ENCODE data around the gene FKBP8. TPM values are rescaled to one million over a fixed set of nuclear protein-coding genes. Genes with fewer than 3 reads are reported as not detected.
A peak's percentile ranks its signal among the peaks of the same experiment; 100 is the strongest.

FKBP8 gene
- total RNA-seq, 1 donor from 2014 or later: 246 TPM

DNA sequence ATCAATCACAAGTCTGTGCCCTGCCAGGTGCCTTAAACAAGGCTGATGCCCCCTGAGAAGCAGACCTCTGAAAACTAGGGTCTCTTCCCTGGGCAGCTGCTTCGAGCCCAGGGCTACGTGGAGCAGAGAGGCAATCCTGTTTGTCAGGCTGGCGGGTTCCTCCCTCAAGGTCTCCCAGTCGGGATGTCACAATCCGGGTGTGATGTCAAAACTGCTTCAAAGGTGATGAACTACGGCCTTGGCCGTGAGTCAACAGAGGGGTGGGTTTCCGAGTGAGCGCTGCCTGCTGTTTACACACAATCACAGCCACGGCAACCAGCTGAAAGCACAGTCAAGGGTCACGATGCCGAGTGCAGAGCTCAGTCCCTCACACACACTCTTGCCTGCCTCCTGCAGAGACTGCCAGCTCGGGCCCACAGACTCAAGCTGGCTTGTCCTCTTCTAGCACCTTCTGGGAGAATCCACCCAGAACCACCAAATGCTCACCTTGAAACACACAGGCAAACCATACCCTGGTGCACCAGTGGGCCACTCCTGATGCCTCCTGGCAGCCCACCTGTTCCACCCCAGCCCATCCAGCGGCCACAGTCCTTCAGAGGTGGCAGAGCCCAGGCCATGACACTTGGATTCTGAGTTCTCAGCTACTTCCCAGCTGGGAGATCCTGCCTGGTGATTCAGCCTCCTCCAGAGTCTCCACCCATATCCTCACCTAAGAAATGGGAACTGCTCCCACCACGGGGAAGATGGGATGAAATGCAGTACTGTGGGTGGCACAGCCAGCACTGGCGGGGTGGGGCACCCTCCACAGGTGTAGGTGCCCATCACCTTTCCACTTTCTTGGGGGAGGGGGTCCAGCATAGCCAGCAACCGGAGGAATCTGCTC lies 28.3 kb downstream of the FKBP8 start:
- Histone ChIP-seq H3K4me2 (ENCODE audit: low read length) (peak overlapping the region; percentile 44), H3K27me3 (ENCODE audit: insufficient read depth, low read length) (no peaks in the 10 kb centered on the region), H3K4me1 (ENCODE audit: insufficient read depth, low read length) (peaks cover 22% of the 10 kb centered on the region), H2AFZ (ENCODE audit: low read depth, low read length) (no peak overlapping the region), H3K9ac (ENCODE audit: low read length) (peak overlapping the region; percentile 26), H4K20me1 (ENCODE audit: insufficient read depth, low read length) (peaks cover 95% of the 10 kb centered on the region), H3K27ac (ENCODE audit: low read depth, low read length) (peak overlapping the region; percentile 16), H3K79me2 (ENCODE audit: insufficient read depth, low read length) (peaks cover 92% of the 10 kb centered on the region), H3K9me3 (ENCODE audit: insufficient read depth, low read depth, low read length) (no peaks in the 10 kb centered on the region), H3K4me3 (ENCODE audit: insufficient read depth, low read depth, low read length) (no peak overlapping the region), H3K36me3 (ENCODE audit: insufficient read depth, low read length) (no peaks in the 10 kb centered on the region)
- no peak for TF ChIP-seq EZH2 (IDR thresholded peaks at IDR 0.05; ENCODE audit: insufficient read depth, low read length)
- TF ChIP-seq CTCF (IDR thresholded peaks at IDR 0.05; ENCODE audit: insufficient read depth, low read depth, low read length): no peak
- FAIRE-seq (no peak), DNase-seq (ENCODE audit: low read depth) (no peak)
- peaks cover 3% of the 10 kb centered on the region for H3K36me3 Mint-ChIP-seq (ENCODE audit: low read depth, unreplicated experiment)
- H3K4me1 Mint-ChIP-seq (ENCODE audit: low read depth, unreplicated experiment): peaks cover 21% of the 10 kb centered on the region
- no peaks in the 10 kb centered on the region for H3K9me3 Mint-ChIP-seq (ENCODE audit: unreplicated experiment)
- peak overlapping the region; percentile 40 for H3K4me3 Mint-ChIP-seq (ENCODE audit: unreplicated experiment)
- peak overlapping the region; percentile 69 for H3K27ac Mint-ChIP-seq (ENCODE audit: unreplicated experiment)
- H3K27me3 Mint-ChIP-seq (ENCODE audit: low read depth, unreplicated experiment): no peaks in the 10 kb centered on the region

DNA sequence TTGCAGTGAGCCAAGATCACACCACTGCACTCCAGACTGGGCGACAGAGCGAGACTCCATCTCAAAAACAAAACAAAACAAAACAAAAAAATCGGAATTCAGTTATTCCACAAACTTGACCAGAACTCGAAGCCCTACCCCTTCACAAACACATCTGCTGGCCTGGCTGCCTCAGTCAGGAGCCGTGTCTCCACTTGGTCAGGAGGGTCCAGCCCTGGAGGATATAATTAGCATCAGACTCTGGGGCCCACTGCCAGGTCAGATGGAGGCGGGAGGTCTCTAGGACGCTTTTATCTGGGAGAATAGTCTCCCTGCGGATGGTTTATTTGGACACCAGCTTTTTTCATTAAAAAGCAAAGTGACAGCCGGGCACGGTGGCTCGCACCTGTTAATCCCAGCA lies 29.5 kb downstream of the FKBP8 start:
- Mint-ChIP-seq H3K4me3 (ENCODE audit: unreplicated experiment) (no peak overlapping the region), H3K27me3 (ENCODE audit: low read depth, unreplicated experiment) (no peaks in the 10 kb centered on the region)
- no peak overlapping the region for H3K27ac ChIP-seq (ENCODE audit: low read depth, low read length)

More for the DNA sequence above, 29.5 kb downstream of the FKBP8 start:
- FAIRE-seq (no peak), DNase-seq (ENCODE audit: low read depth) (no peak)
- H4K20me1 ChIP-seq (ENCODE audit: insufficient read depth, low read length): peaks cover 95% of the 10 kb centered on the region
- H3K27me3 ChIP-seq (ENCODE audit: insufficient read depth, low read length): no peaks in the 10 kb centered on the region
- no peak overlapping the region for H3K4me2 ChIP-seq (ENCODE audit: low read length)
- Mint-ChIP-seq H3K4me1 (ENCODE audit: low read depth, unreplicated experiment) (peaks cover 17% of the 10 kb centered on the region), H3K36me3 (ENCODE audit: low read depth, unreplicated experiment) (peaks cover 1% of the 10 kb centered on the region), H3K9me3 (ENCODE audit: unreplicated experiment) (no peaks in the 10 kb centered on the region), H3K27ac (ENCODE audit: unreplicated experiment) (no peak overlapping the region)
- H3K79me2 ChIP-seq (ENCODE audit: insufficient read depth, low read length): peaks cover 92% of the 10 kb centered on the region
- peaks cover 12% of the 10 kb centered on the region for H3K4me1 ChIP-seq (ENCODE audit: insufficient read depth, low read length)
- no peak overlapping the region for H3K4me3 ChIP-seq (ENCODE audit: insufficient read depth, low read depth, low read length)
- no peaks in the 10 kb centered on the region for H3K36me3 ChIP-seq (ENCODE audit: insufficient read depth, low read length)
- no peak overlapping the region for H3K9ac ChIP-seq (ENCODE audit: low read length)
- no peak for TF ChIP-seq EZH2 (IDR thresholded peaks at IDR 0.05; ENCODE audit: insufficient read depth, low read length)
- TF ChIP-seq CTCF (IDR thresholded peaks at IDR 0.05; ENCODE audit: insufficient read depth, low read depth, low read length): no peak
- H2AFZ ChIP-seq (ENCODE audit: low read depth, low read length): no peak overlapping the region
- H3K9me3 ChIP-seq (ENCODE audit: insufficient read depth, low read depth, low read length): no peaks in the 10 kb centered on the region
